HuH-7.5 (cell line): ENCODE data around the gene EGF.
"Not testable (repeated sequence)": the region's sequence is repeated elsewhere in the genome, so short reads cannot be mapped to it uniquely, and the experiment has no call there.

Source experiments
- DNase-seq: peaks from one replicate; pipeline ENCODE4 v3.0.0; 2011; ENCODE audit warnings: low spot score

Gene EGF

DNA sequence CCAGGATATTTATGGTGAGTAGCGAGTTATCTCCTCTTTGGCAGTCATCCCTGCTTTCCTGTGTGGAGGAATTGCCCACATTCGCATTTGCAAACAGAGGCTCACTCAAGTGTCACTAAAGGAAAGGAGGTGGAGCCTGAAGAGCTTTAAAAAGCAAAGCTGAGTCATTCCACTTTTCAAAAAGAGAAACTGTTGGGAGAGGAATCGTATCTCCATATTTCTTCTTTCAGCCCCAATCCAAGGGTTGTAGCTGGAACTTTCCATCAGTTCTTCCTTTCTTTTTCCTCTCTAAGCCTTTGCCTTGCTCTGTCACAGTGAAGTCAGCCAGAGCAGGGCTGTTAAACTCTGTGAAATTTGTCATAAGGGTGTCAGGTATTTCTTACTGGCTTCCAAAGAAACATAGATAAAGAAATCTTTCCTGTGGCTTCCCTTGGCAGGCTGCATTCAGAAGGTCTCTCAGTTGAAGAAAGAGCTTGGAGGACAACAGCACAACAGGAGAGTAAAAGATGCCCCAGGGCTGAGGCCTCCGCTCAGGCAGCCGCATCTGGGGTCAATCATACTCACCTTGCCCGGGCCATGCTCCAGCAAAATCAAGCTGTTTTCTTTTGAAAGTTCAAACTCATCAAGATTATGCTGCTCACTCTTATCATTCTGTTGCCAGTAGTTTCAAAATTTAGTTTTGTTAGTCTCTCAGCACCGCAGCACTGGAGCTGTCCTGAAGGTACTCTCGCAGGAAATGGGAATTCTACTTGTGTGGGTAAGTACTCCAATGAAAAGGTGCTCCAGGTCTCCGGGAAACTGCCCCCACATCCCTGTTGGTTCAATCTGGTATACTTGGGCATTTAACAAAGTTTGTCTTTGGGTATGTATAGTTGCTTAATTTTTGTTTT, at the start of gene EGF:
Gene EGF (plus strand): TSS at position 178 of the 890 bp plus-strand sequence. CDS start 453 bp downstream, at position 631.
- no peak for DNase-seq

- no peak for DNase-seq
These were observed 48.5 kb upstream of the EGF start for GRCh38 chr4:109864134-109864533.

GRCh38 chr4:109870061-109870460, 42.6 kb upstream of the EGF start:
- no peak for DNase-seq

- no peak for DNase-seq
These were observed 40.6 kb upstream of the EGF start for GRCh38 chr4:109872065-109872464.

DNA sequence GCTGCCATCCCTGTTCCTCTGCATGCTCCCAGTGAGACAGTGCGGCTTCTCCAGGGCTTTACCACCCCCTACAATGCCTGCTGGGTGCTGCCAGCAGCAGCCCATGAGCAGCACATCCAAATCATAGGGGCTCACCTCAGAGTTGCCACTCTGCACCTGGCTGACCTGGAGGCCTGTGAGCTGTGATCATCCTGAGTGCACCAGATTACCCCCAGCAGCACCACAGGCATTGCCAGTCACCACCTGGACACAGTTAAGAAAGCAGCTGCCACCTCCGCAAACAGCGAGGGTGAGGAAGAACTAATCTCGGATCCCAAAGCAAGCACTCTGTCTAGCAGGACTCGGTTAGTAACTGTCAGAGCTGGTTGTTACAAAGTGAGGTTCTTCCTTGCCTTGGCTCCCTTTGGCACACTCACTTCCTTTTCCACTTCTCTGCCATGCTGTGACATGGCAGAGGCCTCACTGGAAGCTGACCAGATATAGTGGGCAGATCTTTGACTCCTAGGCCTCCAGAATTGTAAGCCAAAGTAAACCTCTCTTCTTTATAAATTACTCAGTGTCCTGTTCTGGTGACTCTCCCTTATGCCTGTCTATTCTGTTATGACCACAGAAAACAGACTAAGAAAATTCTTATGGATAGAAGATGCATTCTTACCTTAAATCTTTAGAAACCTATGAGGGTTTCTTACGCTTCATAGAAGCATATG, 39.6 kb upstream of the EGF start:
- DNase-seq = no peak

DNA sequence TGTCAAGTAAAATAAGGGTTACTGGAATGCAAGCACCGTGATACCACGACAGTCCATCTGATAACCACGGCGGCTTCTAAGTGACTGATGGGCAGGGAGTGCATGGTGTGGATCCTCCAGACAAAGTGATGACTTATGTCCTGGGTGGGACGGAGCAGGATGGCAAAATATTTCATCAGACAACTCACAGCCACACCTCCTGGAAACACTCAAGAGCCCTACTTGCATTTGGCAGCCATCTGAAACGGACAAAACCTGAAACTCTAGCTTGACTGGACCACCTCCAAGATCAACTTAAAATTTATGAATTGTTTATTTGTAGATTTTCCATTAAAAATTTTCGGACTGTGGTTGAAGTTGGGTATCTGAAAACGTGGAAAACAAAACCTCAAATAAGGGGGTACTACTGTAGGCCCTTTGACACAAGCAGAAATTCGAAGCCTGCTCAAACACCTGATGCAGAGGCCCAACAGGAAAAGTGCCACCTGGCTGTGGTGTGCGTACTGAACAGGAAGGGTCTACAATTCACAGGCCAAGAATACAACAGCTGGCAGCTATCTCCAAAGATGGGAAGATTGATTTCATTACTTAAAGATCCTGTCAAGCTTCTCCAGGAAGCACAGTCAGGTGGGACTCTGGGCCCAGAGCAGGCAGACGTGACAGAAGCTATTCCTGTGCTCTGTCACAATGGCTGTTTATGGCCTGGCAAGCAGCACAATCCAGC, 38.7 kb upstream of the EGF start:
- DNase-seq = no peak

DNA sequence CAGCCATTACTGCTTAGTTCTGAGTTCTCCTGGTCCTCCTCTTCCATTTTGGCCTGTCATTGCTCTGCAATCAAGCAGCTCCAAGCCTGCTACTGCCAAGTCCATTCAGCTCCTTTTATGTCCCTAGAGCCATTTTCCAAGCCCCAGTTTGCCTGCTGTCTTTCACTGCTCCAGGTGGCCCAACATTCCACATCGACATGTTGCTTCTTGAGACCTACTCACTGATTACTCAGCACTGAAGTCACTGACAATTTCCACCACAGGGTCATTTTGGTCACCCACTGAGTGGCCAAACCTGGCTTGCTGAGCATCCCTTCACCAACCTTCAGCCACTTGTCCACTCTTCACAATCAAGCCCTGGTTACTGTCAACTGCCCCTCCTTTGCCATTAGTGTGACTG, 37.6 kb upstream of the EGF start:
- DNase-seq = no peak

- DNase-seq = not testable (repeated sequence)
These were observed 37.1 kb upstream of the EGF start for GRCh38 chr4:109875553-109875952.

DNA sequence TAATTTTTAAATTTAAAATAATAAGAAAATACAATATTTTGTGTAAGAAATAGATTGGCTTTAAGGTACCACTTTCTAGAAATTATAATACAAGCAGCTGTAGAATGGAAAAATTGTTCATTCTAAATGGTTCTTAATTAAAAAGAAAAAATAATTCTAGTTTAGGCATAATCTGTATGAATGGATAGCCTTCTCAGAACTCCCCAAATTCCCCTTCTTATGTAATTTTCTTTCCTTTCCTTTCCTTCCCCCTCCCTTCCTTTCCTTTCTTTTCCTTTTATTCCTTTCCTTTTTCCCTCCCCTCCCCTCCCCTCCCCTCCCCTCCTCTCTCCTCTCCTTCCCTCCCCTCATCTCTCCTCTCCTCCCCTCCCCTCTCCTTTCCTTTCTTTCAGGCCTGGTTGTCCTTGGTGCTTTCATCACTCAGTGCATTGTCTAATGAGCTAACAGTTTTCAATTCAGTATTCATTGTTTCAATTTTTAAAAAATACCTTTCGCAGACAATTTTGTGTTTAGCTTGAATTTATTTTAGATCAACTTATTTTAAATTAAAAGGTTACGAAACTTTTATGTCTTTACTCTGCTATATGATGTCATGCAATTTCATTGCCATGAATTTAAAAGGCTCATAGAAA, 35.9 kb upstream of the EGF start:
- DNase-seq = no peak

GRCh38 chr4:109877400-109877799, 35.3 kb upstream of the EGF start:
- no peak for DNase-seq

GRCh38 chr4:109878355-109878754, 34.3 kb upstream of the EGF start:
- no peak for DNase-seq

GRCh38 chr4:109879081-109879480, 33.6 kb upstream of the EGF start:
- DNase-seq = no peak

DNA sequence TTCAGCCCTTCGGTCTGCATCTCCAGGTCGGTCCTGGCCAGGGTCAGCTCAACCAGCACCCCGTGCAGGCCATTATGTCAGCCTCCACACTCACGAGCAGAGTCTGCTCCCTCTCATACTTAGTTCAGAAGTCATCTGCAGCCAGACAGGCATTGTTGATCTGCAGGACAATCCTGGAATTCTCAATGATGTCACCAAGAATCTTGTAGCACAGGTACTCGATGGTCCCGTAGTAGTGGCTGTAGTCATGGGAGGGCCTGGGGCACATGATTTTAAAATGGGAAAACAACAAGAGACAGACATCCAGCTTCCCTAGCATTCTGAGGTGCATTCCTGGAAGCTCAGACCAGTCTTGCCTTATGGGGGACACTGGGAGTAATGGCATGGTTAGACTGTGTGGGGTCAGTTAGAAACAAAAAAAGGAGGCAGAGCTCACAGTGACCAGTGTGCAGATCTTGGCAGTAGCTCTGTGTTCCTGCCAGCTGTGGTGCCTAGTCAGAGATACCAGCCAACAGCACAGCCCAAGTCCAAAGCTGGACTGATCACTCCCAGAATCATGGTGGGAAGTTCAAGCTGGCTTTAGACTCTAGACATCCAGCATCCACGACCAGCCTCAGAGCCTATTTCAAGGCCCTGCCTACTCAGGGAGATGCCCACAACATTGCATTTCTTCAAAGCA, 32.9 kb upstream of the EGF start:
- no peak for DNase-seq

- no peak for DNase-seq
These were observed 26.4 kb upstream of the EGF start for GRCh38 chr4:109886303-109886702.

- no peak for DNase-seq
These were observed 25.6 kb upstream of the EGF start for GRCh38 chr4:109887071-109887470.

- DNase-seq = no peak
These were observed 22.6 kb upstream of the EGF start for GRCh38 chr4:109890076-109890475.

GRCh38 chr4:109902559-109903251, 10.0 kb upstream of the EGF start:
- DNase-seq = no peak

GRCh38 chr4:109908731-109909130, 4.0 kb upstream of the EGF start:
- no peak for DNase-seq

DNA sequence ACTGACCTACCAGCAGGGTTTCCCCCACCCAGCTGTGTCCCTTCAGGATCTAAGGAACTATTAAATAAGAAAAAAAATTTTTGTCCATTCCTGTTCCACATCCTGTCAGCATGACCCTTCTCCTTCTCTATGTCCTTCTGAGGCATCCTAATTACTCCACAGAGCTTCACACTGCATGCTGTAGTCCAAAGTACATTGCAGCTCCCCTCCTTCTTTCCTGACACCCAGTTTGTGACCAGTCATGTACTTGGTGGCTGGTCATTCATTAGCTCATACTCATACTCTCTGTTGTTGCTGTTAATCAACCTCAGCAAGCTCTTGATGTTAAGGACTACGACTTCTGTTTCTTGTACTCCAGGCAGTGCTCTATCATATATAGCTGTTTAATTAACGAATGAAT, 2.4 kb upstream of the EGF start:
- peak; percentile 7 for DNase-seq

DNA sequence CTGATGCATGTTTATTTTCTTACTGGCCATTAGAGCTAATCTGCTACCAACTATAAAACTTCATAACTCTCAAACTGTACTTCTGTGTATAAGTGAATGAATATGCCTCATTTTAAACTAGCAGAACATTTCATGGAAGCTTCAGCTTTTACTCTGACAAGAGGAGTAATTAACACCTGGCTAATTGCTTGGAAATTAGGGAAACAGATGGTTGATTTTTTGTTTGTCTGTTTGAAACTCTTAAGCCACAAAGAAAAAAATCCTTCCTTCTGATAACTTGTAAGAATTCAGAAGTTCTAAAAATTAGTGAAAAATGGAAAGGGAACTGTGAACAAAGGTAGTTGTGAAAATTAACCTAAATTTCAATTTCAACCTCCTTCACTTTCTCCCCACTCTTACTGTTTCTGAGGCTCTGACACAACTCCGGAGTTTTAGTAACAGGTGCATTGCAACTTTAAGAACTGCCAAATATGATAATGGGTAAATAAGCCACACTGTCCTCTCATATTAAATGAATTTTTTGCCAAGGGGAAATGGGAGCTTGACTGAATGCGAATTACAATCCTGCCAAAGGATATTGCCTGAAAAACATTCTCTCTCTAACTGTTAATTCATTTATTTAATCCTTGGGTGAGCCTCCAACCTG, 1.0 kb downstream of the EGF start:
- no peak for DNase-seq

DNA sequence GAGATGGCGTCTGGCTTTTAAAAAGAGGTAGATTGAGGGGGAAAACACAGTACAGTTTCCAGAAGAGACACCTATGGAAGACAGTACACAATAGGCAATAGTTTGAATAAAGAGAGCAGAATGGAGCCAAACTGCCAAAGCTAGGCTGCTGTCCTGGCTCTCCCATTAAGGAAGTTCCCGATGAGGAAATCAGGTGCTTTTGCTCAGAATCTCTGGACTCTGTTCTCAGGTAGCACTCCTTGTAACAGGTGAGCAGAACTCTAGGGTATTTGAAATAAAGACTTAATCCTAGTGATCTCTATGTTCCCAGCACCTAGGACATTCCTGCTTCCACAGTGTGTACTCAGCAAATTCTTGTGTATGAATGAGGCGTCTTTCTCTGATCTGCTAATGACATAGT, 1.6 kb downstream of the EGF start:
- no peak for DNase-seq
